Kidney capillary endothelial cell (primary cell): ENCODE measurements around the gene RANBP10.
"Not testable (repeated sequence)": the region's sequence is repeated elsewhere in the genome, so short reads cannot be mapped to it uniquely, and the experiment has no call there.

ENCODE experiments used
- DNase-seq: peaks from one replicate; pipeline ENCODE4 v3.0.0-alpha.2; 2018; ENCODE audit warnings: low spot score

RANBP10 gene

GRCh38 chr16:67713647-67714273, 92.6 kb downstream of the RANBP10 start:
- DNase-seq: no peak

GRCh38 chr16:67710607-67711006, 95.8 kb downstream of the RANBP10 start:
- no peak for DNase-seq

- DNase-seq: no peak
Observed at GRCh38 chr16:67709050-67709449, 97.3 kb downstream of the RANBP10 start.

- peak; percentile 5 for DNase-seq
Observed at GRCh38 chr16:67708368-67708771, 98.0 kb downstream of the RANBP10 start.

- DNase-seq: no peak
Observed at GRCh38 chr16:67707790-67708189, 98.6 kb downstream of the RANBP10 start.

GRCh38 chr16:67707210-67707609, 99.2 kb downstream of the RANBP10 start:
- no peak for DNase-seq

- DNase-seq: no peak
Observed at GRCh38 chr16:67704110-67704509, 102.2 kb downstream of the RANBP10 start.

- no peak for DNase-seq
Observed at GRCh38 chr16:67703626-67704025, 102.7 kb downstream of the RANBP10 start.

GRCh38 chr16:67702130-67702529, 104.2 kb downstream of the RANBP10 start:
- DNase-seq: no peak

- DNase-seq: no peak
Observed at GRCh38 chr16:67701420-67701819, 104.9 kb downstream of the RANBP10 start.

GRCh38 chr16:67699265-67699664, 107.1 kb downstream of the RANBP10 start:
- DNase-seq: no peak

GRCh38 chr16:67697422-67698185, 108.8 kb downstream of the RANBP10 start:
- no peak for DNase-seq

- DNase-seq: no peak
Observed at GRCh38 chr16:67694611-67695010, 111.7 kb downstream of the RANBP10 start.

- not testable (repeated sequence) for DNase-seq
Observed at GRCh38 chr16:67693517-67694285, 112.7 kb downstream of the RANBP10 start.

GRCh38 chr16:67685388-67686112, 120.8 kb downstream of the RANBP10 start:
- no peak for DNase-seq

GRCh38 chr16:67683767-67684166, 122.6 kb downstream of the RANBP10 start:
- DNase-seq: no peak

GRCh38 chr16:67679935-67680897, 126.1 kb downstream of the RANBP10 start:
- no peak for DNase-seq

GRCh38 chr16:67678354-67679023, 127.9 kb downstream of the RANBP10 start:
- no peak for DNase-seq

GRCh38 chr16:67677712-67678111, 128.6 kb downstream of the RANBP10 start:
- no peak for DNase-seq

GRCh38 chr16:67676939-67677338, 129.4 kb downstream of the RANBP10 start:
- no peak for DNase-seq
